ENCODE measurements around the gene BANF2.
"Not testable (repeated sequence)": the region's sequence is repeated elsewhere in the genome, so short reads cannot be mapped to it uniquely, and the experiment has no call there.

The BANF2 gene

GRCh38 chr20:17766226-17766625 lies 66.5 kb downstream of the BANF2 start:
- no peak for DNase-seq (ENCODE audit: low spot score)

GRCh38 chr20:17767624-17768023 lies 67.9 kb downstream of the BANF2 start:
- no peak for DNase-seq (ENCODE audit: low spot score)

- DNase-seq (ENCODE audit: low spot score): no peak
Measured at GRCh38 chr20:17768271-17768670, 68.5 kb downstream of the BANF2 start.

- DNase-seq (ENCODE audit: low spot score): not testable (repeated sequence)
Measured at GRCh38 chr20:17769716-17770115, 70.0 kb downstream of the BANF2 start.

GRCh38 chr20:17771206-17772004 lies 71.6 kb downstream of the BANF2 start:
- DNase-seq (ENCODE audit: low spot score): no peak

GRCh38 chr20:17772005-17772343 lies 72.2 kb downstream of the BANF2 start:
- DNase-seq (ENCODE audit: low spot score): no peak

- DNase-seq (ENCODE audit: low spot score): no peak
Measured at GRCh38 chr20:17773619-17774018, 73.9 kb downstream of the BANF2 start.

GRCh38 chr20:17775600-17775999 lies 75.8 kb downstream of the BANF2 start:
- DNase-seq (ENCODE audit: low spot score): no peak

GRCh38 chr20:17776551-17776950 lies 76.8 kb downstream of the BANF2 start:
- no peak for DNase-seq (ENCODE audit: low spot score)

GRCh38 chr20:17779011-17779410 lies 79.2 kb downstream of the BANF2 start:
- not testable (repeated sequence) for DNase-seq (ENCODE audit: low spot score)

GRCh38 chr20:17782768-17783167 lies 83.0 kb downstream of the BANF2 start:
- DNase-seq (ENCODE audit: low spot score): no peak

GRCh38 chr20:17783671-17784070 lies 83.9 kb downstream of the BANF2 start:
- DNase-seq (ENCODE audit: low spot score): no peak

GRCh38 chr20:17785007-17785406 lies 85.2 kb downstream of the BANF2 start:
- no peak for DNase-seq (ENCODE audit: low spot score)

All from CD4-positive, alpha-beta T cell treated with Interleukin-2 at 100 ng/mL for 4 hours (primary cell).